ENCODE data around the gene CHD5. TPM values are rescaled to one million over a fixed set of nuclear protein-coding genes. Genes with fewer than 3 reads are reported as not detected.

CHD5 gene
- total and polyA plus RNA-seq, 2 experiments from 2014 or later, result 0.11 to 0.24 TPM

DNA sequence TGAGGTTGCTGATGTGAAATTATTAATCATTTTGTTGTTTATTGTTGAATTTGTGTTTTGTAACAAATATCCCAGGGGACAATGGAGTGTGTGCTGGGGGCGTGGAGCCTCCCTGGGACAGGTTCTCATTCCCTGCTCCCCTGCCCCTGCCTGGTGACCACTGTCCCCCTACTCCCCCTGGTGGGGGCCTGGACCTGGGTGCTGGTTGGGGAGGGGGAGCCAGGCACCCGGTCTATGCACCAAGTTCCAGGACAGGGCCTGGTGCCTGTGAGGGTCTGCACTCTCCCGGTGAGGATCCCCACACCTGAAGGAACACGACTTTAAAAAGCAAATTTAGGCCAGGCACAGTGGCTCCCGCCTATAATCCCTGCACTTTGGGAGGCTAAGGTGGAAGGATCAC lies 42.4 kb downstream of the CHD5 start:
- DNase-seq (ENCODE audit: low read depth in 1 of 2, low spot score in 1 of 2), result no peak
- TF ChIP-seq, protein P1, sequence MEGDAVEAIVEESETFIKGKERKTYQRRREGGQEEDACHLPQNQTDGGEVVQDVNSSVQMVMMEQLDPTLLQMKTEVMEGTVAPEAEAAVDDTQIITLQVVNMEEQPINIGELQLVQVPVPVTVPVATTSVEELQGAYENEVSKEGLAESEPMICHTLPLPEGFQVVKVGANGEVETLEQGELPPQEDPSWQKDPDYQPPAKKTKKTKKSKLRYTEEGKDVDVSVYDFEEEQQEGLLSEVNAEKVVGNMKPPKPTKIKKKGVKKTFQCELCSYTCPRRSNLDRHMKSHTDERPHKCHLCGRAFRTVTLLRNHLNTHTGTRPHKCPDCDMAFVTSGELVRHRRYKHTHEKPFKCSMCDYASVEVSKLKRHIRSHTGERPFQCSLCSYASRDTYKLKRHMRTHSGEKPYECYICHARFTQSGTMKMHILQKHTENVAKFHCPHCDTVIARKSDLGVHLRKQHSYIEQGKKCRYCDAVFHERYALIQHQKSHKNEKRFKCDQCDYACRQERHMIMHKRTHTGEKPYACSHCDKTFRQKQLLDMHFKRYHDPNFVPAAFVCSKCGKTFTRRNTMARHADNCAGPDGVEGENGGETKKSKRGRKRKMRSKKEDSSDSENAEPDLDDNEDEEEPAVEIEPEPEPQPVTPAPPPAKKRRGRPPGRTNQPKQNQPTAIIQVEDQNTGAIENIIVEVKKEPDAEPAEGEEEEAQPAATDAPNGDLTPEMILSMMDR (IDR thresholded peaks at IDR 0.05; ENCODE audit: low read depth, low read length), result no peak
- no peak overlapping the region for H3K4me3 ChIP-seq

DNA sequence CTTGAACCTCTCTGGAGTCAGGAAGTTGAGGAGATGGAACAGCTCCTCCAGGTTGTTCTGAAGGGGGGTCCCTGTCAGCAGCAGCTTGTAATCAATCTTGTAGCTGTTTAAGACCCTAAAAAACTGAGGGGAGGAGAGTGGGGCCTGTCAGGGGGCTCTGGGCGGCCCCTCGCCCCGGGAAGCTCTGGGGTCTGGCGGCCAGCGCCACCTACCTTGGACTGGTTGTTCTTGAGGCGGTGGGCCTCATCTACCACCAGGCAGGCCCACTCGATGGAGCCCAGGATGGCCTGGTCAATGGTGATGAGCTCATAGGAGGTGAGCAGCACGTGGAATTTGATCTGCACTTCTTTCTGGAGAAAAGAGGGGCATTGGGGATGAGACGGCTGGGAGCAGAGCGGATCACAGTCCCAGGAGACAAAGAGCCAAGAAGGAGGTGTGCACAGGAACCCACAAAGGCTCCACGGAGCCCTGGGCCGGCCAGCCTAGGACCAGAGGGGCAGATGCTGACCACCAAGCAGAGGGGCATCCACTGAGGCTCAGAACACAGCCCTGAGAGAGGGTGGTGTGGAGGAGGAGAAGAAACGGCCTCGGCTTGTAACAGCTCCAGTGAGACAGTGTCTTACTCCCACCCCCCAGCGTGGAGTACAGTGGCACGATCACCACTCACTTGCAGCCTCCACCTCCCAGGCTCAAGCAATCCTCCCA lies 43.5 kb downstream of the CHD5 start:
- Histone ChIP-seq H3K4me3 (no peak overlapping the region), H3K27me3 (no peaks in the 10 kb centered on the region), H3K27ac (no peak overlapping the region), H3K9me3 (ENCODE audit: low read depth) (no peaks in the 10 kb centered on the region), H3K36me3 (no peaks in the 10 kb centered on the region), H3K4me1 (ENCODE audit: low read depth) (no peaks in the 10 kb centered on the region)
- DNase-seq (ENCODE audit: low read depth in 1 of 2, low spot score in 1 of 2), result no peak
- TF ChIP-seq, protein P1 (IDR thresholded peaks at IDR 0.05; ENCODE audit: low read depth, low read length), result no peak

More for the DNA sequence above, 42.4 kb downstream of the CHD5 start:
- Histone ChIP-seq H3K27me3 (no peaks in the 10 kb centered on the region), H3K9me3 (ENCODE audit: low read depth) (no peaks in the 10 kb centered on the region), H3K27ac (no peak overlapping the region), H3K4me1 (ENCODE audit: low read depth) (no peaks in the 10 kb centered on the region), H3K36me3 (no peaks in the 10 kb centered on the region)

DNA sequence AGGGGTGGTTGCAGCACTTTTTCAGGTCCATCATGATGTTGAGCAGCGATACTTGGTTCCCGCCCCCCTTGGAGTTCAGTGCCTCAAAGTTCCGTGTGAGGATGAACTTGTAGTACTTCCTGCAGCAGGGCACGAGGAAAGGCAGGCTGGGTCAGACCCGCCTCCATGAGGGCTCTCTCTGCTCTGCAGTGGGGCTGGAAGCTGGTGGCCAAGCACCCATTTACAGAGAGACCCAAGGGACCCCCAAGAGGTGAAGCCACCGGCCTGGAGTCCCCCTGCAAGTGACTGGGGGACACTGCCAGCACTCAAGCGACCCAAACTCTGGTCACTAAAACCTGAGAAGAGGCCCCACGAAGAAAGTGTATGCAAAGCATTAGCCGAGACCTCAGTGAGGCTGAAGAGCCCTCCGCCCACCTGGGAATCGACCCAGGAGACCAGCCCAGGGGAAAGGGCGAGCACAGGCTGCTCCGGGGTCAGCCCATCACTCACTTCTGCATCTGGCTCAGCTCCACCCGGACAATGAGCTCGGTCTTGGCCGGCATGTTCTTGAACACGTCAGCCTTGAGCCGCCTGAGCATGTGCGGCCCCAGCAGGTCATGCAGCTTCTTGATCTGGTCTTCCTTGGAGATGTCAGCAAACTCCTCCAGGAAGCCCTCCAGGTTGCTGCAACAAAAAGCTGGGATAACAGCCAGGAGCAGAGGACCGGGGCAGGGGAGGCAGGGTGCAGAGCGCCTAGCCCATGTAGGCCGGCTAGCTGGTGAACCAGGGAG lies 45.2 kb downstream of the CHD5 start:
- TF ChIP-seq, protein P1 (IDR thresholded peaks at IDR 0.05; ENCODE audit: low read depth, low read length), result no peak
- no peak for DNase-seq (ENCODE audit: low read depth in 1 of 2, low spot score in 1 of 2)
- no peaks in the 10 kb centered on the region for H3K36me3 ChIP-seq
- H3K4me1 ChIP-seq (ENCODE audit: low read depth), result no peaks in the 10 kb centered on the region
- no peaks in the 10 kb centered on the region for H3K9me3 ChIP-seq (ENCODE audit: low read depth)
- H3K4me3 ChIP-seq, result no peak overlapping the region
- no peaks in the 10 kb centered on the region for H3K27me3 ChIP-seq
- no peak overlapping the region for H3K27ac ChIP-seq

DNA sequence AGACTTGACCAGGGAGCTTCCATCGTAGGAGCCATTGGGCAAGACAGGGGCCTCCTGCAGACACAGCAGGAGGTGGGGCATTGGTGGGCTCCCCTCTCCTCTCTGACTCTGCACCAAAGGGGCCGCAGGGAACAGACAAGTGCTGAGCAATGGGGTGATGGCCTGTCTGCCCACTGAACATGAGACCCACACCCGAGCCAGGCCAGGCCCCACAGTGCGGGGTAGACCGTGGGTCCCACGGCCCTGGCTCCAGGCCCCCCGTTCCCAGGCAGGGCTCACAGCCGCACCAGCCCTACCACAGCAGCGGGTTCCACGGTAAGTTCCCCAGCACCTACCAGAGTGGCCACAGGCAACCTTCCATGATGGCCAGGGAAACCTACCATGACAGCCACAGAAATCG lies 45.9 kb downstream of the CHD5 start:
- Histone ChIP-seq H3K27me3 (peaks cover under 1% of the 10 kb centered on the region), H3K27ac (no peak overlapping the region), H3K36me3 (no peaks in the 10 kb centered on the region), H3K4me1 (ENCODE audit: low read depth) (no peaks in the 10 kb centered on the region), H3K9me3 (ENCODE audit: low read depth) (no peaks in the 10 kb centered on the region), H3K4me3 (no peak overlapping the region)
- no peak for DNase-seq (ENCODE audit: low read depth in 1 of 2, low spot score in 1 of 2)
- TF ChIP-seq, protein P1 (IDR thresholded peaks at IDR 0.05; ENCODE audit: low read depth, low read length), result no peak

DNA sequence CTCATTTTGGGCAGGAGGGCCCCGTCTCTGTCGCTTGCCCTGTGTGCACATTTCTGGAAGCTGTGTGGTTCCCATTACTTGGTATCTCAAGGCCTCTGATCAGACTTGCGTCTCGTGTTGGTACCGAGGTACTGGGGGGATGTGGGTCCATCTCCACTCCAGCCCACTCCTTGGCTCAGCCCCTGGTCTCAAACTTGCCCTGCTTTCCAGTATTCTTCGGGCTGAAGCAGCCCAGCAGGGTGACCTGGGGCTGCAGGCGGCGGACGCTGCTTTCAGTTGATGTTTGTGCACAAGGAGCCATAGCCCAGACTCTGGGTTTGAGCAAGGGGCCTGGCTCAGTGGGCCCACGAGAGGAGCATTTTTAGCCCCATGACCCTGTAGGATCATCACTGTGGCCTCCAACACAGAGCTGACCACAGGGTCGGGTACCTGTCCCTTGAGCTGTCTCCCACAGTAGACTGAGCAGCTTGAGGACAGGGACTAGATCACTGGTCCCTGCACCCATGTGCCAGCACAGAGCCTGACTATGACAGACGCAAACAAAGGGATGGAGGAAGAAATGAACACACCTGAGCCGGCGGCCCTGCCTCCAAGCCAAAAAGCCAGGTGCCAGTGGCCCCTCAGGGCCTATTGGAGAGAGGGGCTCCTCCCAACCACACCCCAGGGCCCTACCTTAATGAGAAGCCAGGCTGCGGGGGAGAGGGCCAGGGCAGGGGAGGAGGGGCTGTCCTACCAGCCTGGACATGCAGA lies 46.8 kb downstream of the CHD5 start:
- H3K4me1 ChIP-seq (ENCODE audit: low read depth), result no peaks in the 10 kb centered on the region
- TF ChIP-seq, protein P1 (IDR thresholded peaks at IDR 0.05; ENCODE audit: low read depth, low read length), result no peak
- H3K9me3 ChIP-seq (ENCODE audit: low read depth), result no peaks in the 10 kb centered on the region
- H3K27me3 ChIP-seq, result peaks cover 5% of the 10 kb centered on the region
- H3K4me3 ChIP-seq, result no peak overlapping the region
- no peak for DNase-seq (ENCODE audit: low read depth in 1 of 2, low spot score in 1 of 2)
- no peaks in the 10 kb centered on the region for H3K36me3 ChIP-seq
- no peak overlapping the region for H3K27ac ChIP-seq

Measured in cardiac muscle cell (in vitro differentiated cells and primary cell).